Measurements from ENCODE around the gene CHRND.

The CHRND gene

GRCh38 chr2:232550354-232551249, 24.6 kb downstream of the CHRND start, which contains the start of the genes EIF4E2 and TIGD1:
Gene EIF4E2, plus strand, starts transcription at chr2:232550689. Its CDS starts 36 bp downstream, at chr2:232550725.
Gene TIGD1, minus strand, starts transcription at chr2:232550557. Its CDS starts 675 bp downstream, at chr2:232549882.
- peak within 1 kb of the TSS; percentile 92 for H3K4me3 ChIP-seq (ENCODE audit: low read depth, low read length)
- peak; percentile 98 for DNase-seq (ENCODE audit: low read depth)
- TF ChIP-seq CTCF (IDR thresholded peaks at IDR 0.05; ENCODE audit: low read depth, low read length): peak; percentile 6
- peak; percentile 87 for TF ChIP-seq MAX (IDR thresholded peaks at IDR 0.05; ENCODE audit: low read depth, low read length)
- peak; percentile 71; the same call in 1 of the 2 replicates for TF ChIP-seq MYC (IDR thresholded peaks at IDR 0.05; ENCODE audit: low read depth, low read length)
- TF ChIP-seq POLR2A (IDR thresholded peaks at IDR 0.05; ENCODE audit: extremely low read depth, insufficient read length): peak; percentile 85

GRCh38 chr2:232551250-232551638, 25.3 kb downstream of the CHRND start:
- TF ChIP-seq POLR2A (IDR thresholded peaks at IDR 0.05; ENCODE audit: extremely low read depth, insufficient read length): no peak
- TF ChIP-seq CTCF (IDR thresholded peaks at IDR 0.05; ENCODE audit: low read depth, low read length): no peak

GRCh38 chr2:232551776-232552175, 25.8 kb downstream of the CHRND start:
- TF ChIP-seq CTCF (IDR thresholded peaks at IDR 0.05; ENCODE audit: low read depth, low read length) (no peak), MYC (IDR thresholded peaks at IDR 0.05; ENCODE audit: low read depth, low read length) (no peak), MAX (IDR thresholded peaks at IDR 0.05; ENCODE audit: low read depth, low read length) (no peak), POLR2A (IDR thresholded peaks at IDR 0.05; ENCODE audit: extremely low read depth, insufficient read length) (no peak)
- H3K4me3 ChIP-seq (ENCODE audit: low read depth, low read length): peak overlapping the region; percentile 92
- DNase-seq (ENCODE audit: low read depth): no peak

More at GRCh38 chr2:232551250-232551638, 25.3 kb downstream of the CHRND start:
- H3K4me3 ChIP-seq (ENCODE audit: low read depth, low read length): peak overlapping the region; percentile 92
- DNase-seq (ENCODE audit: low read depth): no peak

GRCh38 chr2:232556426-232556825, 30.5 kb downstream of the CHRND start:
- no peak for DNase-seq (ENCODE audit: low read depth)
- TF ChIP-seq POLR2A (IDR thresholded peaks at IDR 0.05; ENCODE audit: extremely low read depth, insufficient read length) (no peak), MYC (IDR thresholded peaks at IDR 0.05; ENCODE audit: low read depth, low read length) (no peak), CTCF (IDR thresholded peaks at IDR 0.05; ENCODE audit: low read depth, low read length) (no peak), MAX (IDR thresholded peaks at IDR 0.05; ENCODE audit: low read depth, low read length) (no peak)
- H3K4me3 ChIP-seq (ENCODE audit: low read depth, low read length): no peak overlapping the region

GRCh38 chr2:232562515-232563151, 36.7 kb downstream of the CHRND start:
- DNase-seq (ENCODE audit: low read depth): no peak

More at GRCh38 chr2:232562515-232563151, 36.7 kb downstream of the CHRND start:
- TF ChIP-seq MYC (IDR thresholded peaks at IDR 0.05; ENCODE audit: low read depth, low read length) (no peak), MAX (IDR thresholded peaks at IDR 0.05; ENCODE audit: low read depth, low read length) (no peak), POLR2A (IDR thresholded peaks at IDR 0.05; ENCODE audit: extremely low read depth, insufficient read length) (no peak), CTCF (IDR thresholded peaks at IDR 0.05; ENCODE audit: low read depth, low read length) (no peak)
- H3K4me3 ChIP-seq (ENCODE audit: low read depth, low read length): no peak overlapping the region

All from NB4 (cell line).